Measurements from ENCODE around the gene NR1H4. TPM values are rescaled to one million over a fixed set of nuclear protein-coding genes. Genes with fewer than 3 reads are reported as not detected.

NR1H4 gene
- total RNA-seq, 1 experiment from 2014 or later, result not detected

DNA sequence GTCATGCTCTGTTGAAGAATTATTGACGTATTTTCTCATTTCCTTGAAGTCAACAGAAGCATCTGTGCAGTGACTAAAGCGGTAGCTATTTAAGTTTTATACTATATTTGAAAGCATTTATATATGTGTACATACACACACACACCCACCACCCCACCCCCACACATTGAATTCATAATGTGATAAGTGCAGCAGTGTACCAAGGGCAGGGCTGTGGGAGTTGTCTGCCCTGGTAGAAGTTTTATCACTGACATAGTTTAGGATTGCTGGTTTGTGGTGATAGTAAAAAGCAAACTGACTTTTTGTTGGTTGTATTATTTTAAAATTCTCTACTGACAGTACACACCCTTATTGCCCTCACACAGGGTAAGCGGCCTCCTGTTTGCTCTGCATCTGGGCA, 138.9 kb downstream of the NR1H4 start (continued):
- TF ChIP-seq, protein P1, sequence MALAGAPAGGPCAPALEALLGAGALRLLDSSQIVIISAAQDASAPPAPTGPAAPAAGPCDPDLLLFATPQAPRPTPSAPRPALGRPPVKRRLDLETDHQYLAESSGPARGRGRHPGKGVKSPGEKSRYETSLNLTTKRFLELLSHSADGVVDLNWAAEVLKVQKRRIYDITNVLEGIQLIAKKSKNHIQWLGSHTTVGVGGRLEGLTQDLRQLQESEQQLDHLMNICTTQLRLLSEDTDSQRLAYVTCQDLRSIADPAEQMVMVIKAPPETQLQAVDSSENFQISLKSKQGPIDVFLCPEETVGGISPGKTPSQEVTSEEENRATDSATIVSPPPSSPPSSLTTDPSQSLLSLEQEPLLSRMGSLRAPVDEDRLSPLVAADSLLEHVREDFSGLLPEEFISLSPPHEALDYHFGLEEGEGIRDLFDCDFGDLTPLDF (CRISPR knock-in tag; IDR thresholded peaks at IDR 0.05), result no peak
- TF ChIP-seq SMAD3 (CRISPR knock-in tag; IDR thresholded peaks at IDR 0.05; ENCODE audit: borderline replicate concordance), result no peak
- TF ChIP-seq, protein P2, sequence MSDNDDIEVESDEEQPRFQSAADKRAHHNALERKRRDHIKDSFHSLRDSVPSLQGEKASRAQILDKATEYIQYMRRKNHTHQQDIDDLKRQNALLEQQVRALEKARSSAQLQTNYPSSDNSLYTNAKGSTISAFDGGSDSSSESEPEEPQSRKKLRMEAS (CRISPR knock-in tag; IDR thresholded peaks at IDR 0.05), result no peak
- no peak for TF ChIP-seq ESRRA (CRISPR knock-in tag; IDR thresholded peaks at IDR 0.05; ENCODE audit: borderline replicate concordance)
- TF ChIP-seq MXD4 (CRISPR knock-in tag; IDR thresholded peaks at IDR 0.05; ENCODE audit: borderline replicate concordance), result no peak

Other genes with a start within 250 kb of the NR1H4 start
- 4.4 to 5.5 TPM (median 5.5 TPM) in 3 replicates for gene DEPDC4, start 206.8 kb upstream of the NR1H4 start, total RNA-seq (2021)
- 33.4 to 37.1 TPM (median 33.8 TPM) in 3 replicates for gene SCYL2, start 206.7 kb upstream of the NR1H4 start, total RNA-seq (2021)
- 0.05 to 0.26 TPM in 2 of 3 replicates, not detected in the other for gene SLC17A8, start 116.8 kb upstream of the NR1H4 start, total RNA-seq (2021)
- 14.8 to 20.1 TPM (median 17.3 TPM) in 3 replicates for gene GAS2L3, start 99.8 kb downstream of the NR1H4 start, total RNA-seq (2021)

Data from WTC11 (cell line).